Posterior vena cava (tissue), 2 donors: Measurements from ENCODE around the gene HNRNPCL4. TPM values are rescaled to one million over a fixed set of nuclear protein-coding genes. Genes with fewer than 3 reads are reported as not detected.
"Not testable (repeated sequence)": the region's sequence is repeated elsewhere in the genome, so short reads cannot be mapped to it uniquely, and the experiment has no call there.

ENCODE experiments used
- DNase-seq: peaks from one replicate; pipeline ENCODE4 v3.0.0-alpha.2; 2020; ENCODE audit warnings: low spot score
- intact Hi-C, 2 donors: fragments of 100-400 bp; cut with DNase I; formaldehyde crosslinking; loops; one replicate each; pipeline versions ENCODE4 v1.14.1 to v1.14.2; 2022 to 2023
- long read RNA-seq, 2 donors: library from polyadenylated mRNA; unstranded; transcript quantifications; one replicate each; pipeline ENCODE4 v2.0.0, GENCODE V29; 2020 to 2021
- total RNA-seq, 2 donors: library from RNA; stranded (reverse); fragmentation: NEBNext Ultra II Directional; extraction: Animal tissue kit (Norgen Biotek cat#: 25700); gene quantifications; one replicate each; pipeline ENCODE4 v1.2.1, GENCODE V29; 2021
- donor health status: DM: yes; HTN: yes; CAD: no.
- donor health status: DM: yes; HTN: yes; CAD: no.

The HNRNPCL4 gene
- not detected for total RNA-seq
- long read RNA-seq, donor 1, result 0 reads
- long read RNA-seq, donor 2, result 0 reads

DNA sequence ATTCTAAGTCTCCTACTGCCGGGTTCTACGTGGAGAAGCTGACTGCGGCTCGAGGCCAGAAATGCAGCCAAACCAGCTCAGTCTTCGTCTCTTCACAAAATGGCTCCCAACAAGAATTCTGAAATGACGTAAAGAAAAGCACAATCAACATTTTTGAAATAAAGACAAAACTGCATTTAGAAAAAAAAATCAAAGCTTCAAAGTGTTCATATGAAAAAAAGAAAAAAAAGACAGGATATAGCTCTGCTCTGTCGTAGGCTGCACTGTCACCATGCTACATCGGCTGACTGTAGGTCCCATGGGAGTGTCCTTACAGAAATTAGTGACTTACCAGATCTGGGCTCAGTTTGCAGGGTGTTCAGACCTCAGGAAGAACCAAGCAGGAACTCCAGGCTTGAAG lies at the start of gene HNRNPCL4:
Gene HNRNPCL4, minus strand, starts transcription at position 101 of the 400 bp plus-strand sequence. CDS start 164 bp downstream, outside the sequence.
- intact Hi-C loops, DNase-seq: not testable (repeated sequence)

- DNase-seq, intact Hi-C loops: not testable (repeated sequence)
These were observed 43.3 kb upstream of the HNRNPCL4 start for GRCh38 chr1:13208712-13209111.

DNA sequence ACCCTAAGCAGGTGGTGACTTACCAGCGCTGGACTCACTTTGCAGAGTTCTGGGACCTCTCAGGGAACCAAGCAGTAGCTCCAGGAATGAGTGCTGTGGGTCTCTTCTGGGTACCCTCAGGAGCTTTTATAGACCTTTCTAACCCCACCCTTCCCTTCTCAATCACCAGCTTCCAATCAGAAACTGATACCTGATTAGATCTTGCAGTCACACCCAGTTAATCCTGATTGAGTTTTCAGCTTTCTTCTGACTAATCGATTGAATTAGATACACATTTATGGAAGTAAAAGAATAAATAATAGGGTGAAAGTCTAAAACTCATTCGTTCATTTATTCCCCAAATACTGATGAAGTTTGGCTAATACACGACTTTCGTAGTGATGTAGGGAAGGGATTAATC lies 35.9 kb upstream of the HNRNPCL4 start, which contains the start of gene PRAMEF13:
Gene PRAMEF13, minus strand, starts transcription at position 101 of the 400 bp plus-strand sequence. CDS start 1,820 bp downstream, outside the sequence.
- DNase-seq, intact Hi-C loops: not testable (repeated sequence)

- intact Hi-C loops, DNase-seq: not testable (repeated sequence)
These were observed 6.1 kb upstream of the HNRNPCL4 start, which contains the start of gene PRAMEF9 for GRCh38 chr1:13171548-13171947. PRAMEF9 (plus strand) TSS chr1:13171848; CDS start chr1:13175281, 3,433 bp downstream.

DNA sequence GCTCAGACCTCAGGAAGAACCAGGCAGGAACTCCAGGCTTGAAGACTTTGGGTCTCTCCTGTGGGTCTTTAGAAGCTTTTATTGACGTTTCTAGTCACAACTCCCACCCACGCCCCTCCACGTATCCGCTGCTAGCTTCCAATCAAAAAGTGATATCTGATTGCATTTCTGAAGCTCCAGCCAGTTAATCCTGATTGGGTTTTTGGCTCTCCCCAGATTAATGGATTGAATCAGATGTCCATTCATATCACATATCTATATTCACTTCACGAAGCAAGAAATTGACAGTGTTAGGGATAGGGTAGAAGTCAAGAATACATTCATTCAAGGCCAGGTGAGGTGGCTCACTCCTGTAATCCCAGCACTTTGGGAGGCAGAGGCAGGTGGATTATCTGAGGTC lies 9.5 kb downstream of the HNRNPCL4 start, which contains the start of gene PRAMEF26:
Gene PRAMEF26, minus strand, starts transcription at position 101 of the 400 bp plus-strand sequence. CDS start 2,914 bp downstream, outside the sequence.
- intact Hi-C loops, result not testable (repeated sequence)

GRCh38 chr1:13116754-13117153 lies 48.7 kb downstream of the HNRNPCL4 start, which contains the start of gene HNRNPCL2:
HNRNPCL2 (minus strand) TSS chr1:13116854; CDS start chr1:13116400, 454 bp downstream.
- intact Hi-C loops, result not testable (repeated sequence)

More for the DNA sequence above, 9.5 kb downstream of the HNRNPCL4 start, which contains the start of gene PRAMEF26:
- DNase-seq, result not testable (repeated sequence)

More at GRCh38 chr1:13116754-13117153, 48.7 kb downstream of the HNRNPCL4 start, which contains the start of gene HNRNPCL2:
- DNase-seq, result not testable (repeated sequence)

Other genes with a start within 250 kb of the HNRNPCL4 start
- gene PRAMEF7, start 249.0 kb downstream of the HNRNPCL4 start, total RNA-seq, result not detected
- gene PRAMEF6, start 218.1 kb downstream of the HNRNPCL4 start, total RNA-seq, result not detected
- not detected for gene PRAMEF27, start 109.1 kb downstream of the HNRNPCL4 start, total RNA-seq
- not detected for gene HNRNPCL3, start 104.9 kb downstream of the HNRNPCL4 start, total RNA-seq
- not detected for gene PRAMEF25, start 94.9 kb downstream of the HNRNPCL4 start, total RNA-seq
- not detected for gene HNRNPCL2, start 48.8 kb downstream of the HNRNPCL4 start, total RNA-seq
- gene PRAMEF26, start 9.6 kb downstream of the HNRNPCL4 start, total RNA-seq, result not detected
- gene PRAMEF9, start 6.2 kb upstream of the HNRNPCL4 start, total RNA-seq, result not detected
- gene PRAMEF13, start 35.8 kb upstream of the HNRNPCL4 start, total RNA-seq, result not detected
- gene PRAMEF18, start 60.5 kb upstream of the HNRNPCL4 start, total RNA-seq, result not detected
- gene PRAMEF5, start 88.6 kb upstream of the HNRNPCL4 start, total RNA-seq, result not detected
- not detected for gene PRAMEF8, start 119.5 kb upstream of the HNRNPCL4 start, total RNA-seq
- not detected for gene PRAMEF33, start 137.9 kb upstream of the HNRNPCL4 start, total RNA-seq
- gene PRAMEF15, start 149.9 kb upstream of the HNRNPCL4 start, total RNA-seq, result not detected
- gene PRAMEF14, start 181.5 kb upstream of the HNRNPCL4 start, total RNA-seq, result not detected
- gene PRAMEF19, start 206.3 kb upstream of the HNRNPCL4 start, total RNA-seq, result not detected
- gene PRAMEF17, start 224.0 kb upstream of the HNRNPCL4 start, total RNA-seq, result not detected
- not detected for gene PRAMEF20, start 244.8 kb upstream of the HNRNPCL4 start, total RNA-seq